HG03066 (cell line): Measurements from ENCODE around the gene ADAMTSL3.
"Not testable (repeated sequence)": the region's sequence is repeated elsewhere in the genome, so short reads cannot be mapped to it uniquely, and the experiment has no call there.

Source experiments
- ATAC-seq: cut with Tn5 transposase; IDR thresholded peaks from one replicate; pipeline ENCODE4 v1.9.1; 2021; ENCODE audit warnings: low read depth; ENCODE audit not compliant: unreplicated experiment

Gene ADAMTSL3

GRCh38 chr15:83999396-84000135 is 345.6 kb downstream of the ADAMTSL3 start:
- ATAC-seq, result no peak

- no peak for ATAC-seq
Observed at GRCh38 chr15:84001037-84001436, 347.1 kb downstream of the ADAMTSL3 start.

- no peak for ATAC-seq
Observed at GRCh38 chr15:84001655-84002054, 347.7 kb downstream of the ADAMTSL3 start.

- no peak for ATAC-seq
Observed at GRCh38 chr15:84003791-84004503, 350.0 kb downstream of the ADAMTSL3 start.

GRCh38 chr15:84006421-84006820 is 352.5 kb downstream of the ADAMTSL3 start:
- no peak for ATAC-seq

- ATAC-seq, result no peak
Observed at GRCh38 chr15:84009616-84010015, 355.7 kb downstream of the ADAMTSL3 start.

- ATAC-seq, result no peak
Observed at GRCh38 chr15:84010246-84010645, 356.3 kb downstream of the ADAMTSL3 start.

GRCh38 chr15:84016371-84016770 is 362.4 kb downstream of the ADAMTSL3 start:
- ATAC-seq, result no peak

GRCh38 chr15:84022516-84022915 is 368.6 kb downstream of the ADAMTSL3 start:
- ATAC-seq, result no peak

GRCh38 chr15:84023636-84024035 is 369.7 kb downstream of the ADAMTSL3 start:
- no peak for ATAC-seq

GRCh38 chr15:84033793-84034553 is 380.1 kb downstream of the ADAMTSL3 start:
- ATAC-seq, result no peak

GRCh38 chr15:84034578-84035398 is 380.9 kb downstream of the ADAMTSL3 start:
- no peak for ATAC-seq

GRCh38 chr15:84035399-84035766 is 381.5 kb downstream of the ADAMTSL3 start:
- no peak for ATAC-seq

- no peak for ATAC-seq
Observed at GRCh38 chr15:84037301-84037700, 383.4 kb downstream of the ADAMTSL3 start.

- ATAC-seq, result not testable (repeated sequence)
Observed at GRCh38 chr15:84042434-84043056, 388.6 kb downstream of the ADAMTSL3 start.

GRCh38 chr15:84046064-84046637 is 392.2 kb downstream of the ADAMTSL3 start:
- ATAC-seq, result no peak

GRCh38 chr15:84049480-84049879 is 395.6 kb downstream of the ADAMTSL3 start:
- not testable (repeated sequence) for ATAC-seq

GRCh38 chr15:84050076-84050475 is 396.2 kb downstream of the ADAMTSL3 start:
- ATAC-seq, result no peak

GRCh38 chr15:84051146-84051545 is 397.2 kb downstream of the ADAMTSL3 start:
- not testable (repeated sequence) for ATAC-seq

- ATAC-seq, result not testable (repeated sequence)
Observed at GRCh38 chr15:84054544-84054943, 400.6 kb downstream of the ADAMTSL3 start.
